Thoracic aorta (tissue), 2 donors: ENCODE data around the gene VWDE. TPM values are rescaled to one million over a fixed set of nuclear protein-coding genes. Genes with fewer than 3 reads are reported as not detected.

Experiments used
- ATAC-seq: fragments of 150-250 bp; one replicate; pipeline ENCODE4 v1.8.0; 2017; ENCODE audit warnings: low read depth; ENCODE audit not compliant: insufficient number of reproducible peaks, low FRiP score
- DNase-seq: peaks from one replicate; pipeline ENCODE4 v3.0.0-alpha.2; 2020; ENCODE audit warnings: low spot score
- H3K27ac ChIP-seq, 2 donors: fragments of 200-600 bp; sonication (generic); 1 replicate in 1 of 2; 2 replicates in 1 of 2; pipeline ENCODE4 v1.5.1; 2016; ENCODE audit warnings: mild to moderate bottlenecking in 2 of 2, moderate library complexity in 2 of 2
- H3K27me3 ChIP-seq: fragments of 200-600 bp; sonication (generic); replicated peaks from 2 replicates; pipeline ENCODE4 v1.6.0; 2016; ENCODE audit warnings: mild to moderate bottlenecking; ENCODE audit not compliant: insufficient read depth
- H3K36me3 ChIP-seq: fragments of 200-600 bp; sonication (generic); one replicate; pipeline ENCODE4 v1.5.1; 2016
- H3K4me1 ChIP-seq, 2 donors: fragments of 200-600 bp; sonication (generic); 1 replicate in 1 of 2; 2 replicates in 1 of 2; pipeline versions ENCODE4 v1.5.1 to v1.6.0; 2016; ENCODE audit warnings: low read depth in 2 of 2, mild to moderate bottlenecking in 1 of 2; ENCODE audit not compliant: control insufficient read depth in 1 of 2
- H3K4me3 ChIP-seq: fragments of 200-600 bp; sonication (generic); 2 replicates; pipeline ENCODE4 v1.5.1; 2016; ENCODE audit warnings: mild to moderate bottlenecking
- H3K9me3 ChIP-seq: fragments of 200-600 bp; sonication (generic); 2 replicates; pipeline ENCODE4 v1.5.1; 2016
- CTCF ChIP-seq: fragments of 200-600 bp; sonication (generic); IDR thresholded peaks from one replicate; pipeline ENCODE4 v1.5.1; 2019; ENCODE audit warnings: antibody characterized with exemption
- total RNA-seq, 2 donors: library from RNA; depleted of rRNA; stranded (reverse); fragments of >200 nt; gene quantifications; one replicate each; pipeline versions ENCODE4 v1.1.0 to v1.2.3, GENCODE V29; 2016

The VWDE gene
- total RNA-seq, 2 donors from 2014 or later = 0.14 TPM; not detected in 1

GRCh38 chr7:12423997-12424745 is 20.5 kb upstream of the VWDE start:
- no peak for ATAC-seq
- H3K9me3 ChIP-seq = no peaks in the 10 kb centered on the region
- H3K36me3 ChIP-seq = no peaks in the 10 kb centered on the region
- DNase-seq = no peak
- TF ChIP-seq CTCF = no peak
- H3K4me3 ChIP-seq = no peak overlapping the region
- H3K27me3 ChIP-seq = no peaks in the 10 kb centered on the region
- no peak overlapping the region for H3K27ac ChIP-seq
- H3K4me1 ChIP-seq = no peaks in the 10 kb centered on the region

- Histone ChIP-seq H3K4me3 (no peak overlapping the region), H3K4me1 (no peaks in the 10 kb centered on the region), H3K27me3 (no peaks in the 10 kb centered on the region), H3K27ac (no peak overlapping the region), H3K36me3 (no peaks in the 10 kb centered on the region), H3K9me3 (no peaks in the 10 kb centered on the region)
- ATAC-seq (no peak), DNase-seq (no peak)
- TF ChIP-seq CTCF = no peak
Observed at GRCh38 chr7:12423355-12423996, 19.8 kb upstream of the VWDE start.

- H3K4me3 ChIP-seq = no peak overlapping the region
- H3K4me1 ChIP-seq = no peaks in the 10 kb centered on the region
- no peaks in the 10 kb centered on the region for H3K9me3 ChIP-seq
- no peak for ATAC-seq
- no peaks in the 10 kb centered on the region for H3K27me3 ChIP-seq
- no peak for TF ChIP-seq CTCF
- no peaks in the 10 kb centered on the region for H3K36me3 ChIP-seq
- H3K27ac ChIP-seq = no peak overlapping the region
- DNase-seq = no peak
Observed at GRCh38 chr7:12422554-12423320, 19.1 kb upstream of the VWDE start.

GRCh38 chr7:12418452-12418851 is 14.8 kb upstream of the VWDE start:
- Histone ChIP-seq H3K36me3 (no peaks in the 10 kb centered on the region), H3K4me1 (no peaks in the 10 kb centered on the region), H3K4me3 (no peak overlapping the region), H3K27me3 (no peaks in the 10 kb centered on the region), H3K9me3 (no peaks in the 10 kb centered on the region), H3K27ac (no peak overlapping the region)
- DNase-seq = no peak
- TF ChIP-seq CTCF = no peak
- ATAC-seq = no peak

- H3K9me3 ChIP-seq = no peaks in the 10 kb centered on the region
- no peak overlapping the region for H3K27ac ChIP-seq
- no peaks in the 10 kb centered on the region for H3K4me1 ChIP-seq
- no peak overlapping the region for H3K4me3 ChIP-seq
- no peak for TF ChIP-seq CTCF
- H3K36me3 ChIP-seq = no peaks in the 10 kb centered on the region
- no peaks in the 10 kb centered on the region for H3K27me3 ChIP-seq
- ATAC-seq (no peak), DNase-seq (no peak)
Observed at GRCh38 chr7:12415072-12415471, 11.4 kb upstream of the VWDE start.
